GM13977 (cell line): ENCODE measurements around the gene LRRC51.

Experiments
- DNase-seq: peaks from one replicate; pipeline ENCODE4 v3.0.0; 2012; ENCODE audit warnings: low spot score
- in situ Hi-C: fragments of 300-500 bp; cut with MboI; formaldehyde crosslinking; loops from one replicate; pipeline ENCODE4 v1.12.0; 2022; ENCODE audit warnings: low sequenced_read_pairs, low pct_unique_long_range_greater_than_20kb, mixed read lengths, inconsistent platforms; ENCODE audit not compliant: unreplicated experiment
- TF ChIP-seq, protein P1 (sequence below): IDR thresholded peaks from 2 replicates; pipeline ENCODE4 v1.5.1; 2012; ENCODE audit warnings: mild to moderate bottlenecking, control low read depth; ENCODE audit not compliant: insufficient read depth; ENCODE audit errors: extremely low read depth, missing control alignments

Gene LRRC51

DNA sequence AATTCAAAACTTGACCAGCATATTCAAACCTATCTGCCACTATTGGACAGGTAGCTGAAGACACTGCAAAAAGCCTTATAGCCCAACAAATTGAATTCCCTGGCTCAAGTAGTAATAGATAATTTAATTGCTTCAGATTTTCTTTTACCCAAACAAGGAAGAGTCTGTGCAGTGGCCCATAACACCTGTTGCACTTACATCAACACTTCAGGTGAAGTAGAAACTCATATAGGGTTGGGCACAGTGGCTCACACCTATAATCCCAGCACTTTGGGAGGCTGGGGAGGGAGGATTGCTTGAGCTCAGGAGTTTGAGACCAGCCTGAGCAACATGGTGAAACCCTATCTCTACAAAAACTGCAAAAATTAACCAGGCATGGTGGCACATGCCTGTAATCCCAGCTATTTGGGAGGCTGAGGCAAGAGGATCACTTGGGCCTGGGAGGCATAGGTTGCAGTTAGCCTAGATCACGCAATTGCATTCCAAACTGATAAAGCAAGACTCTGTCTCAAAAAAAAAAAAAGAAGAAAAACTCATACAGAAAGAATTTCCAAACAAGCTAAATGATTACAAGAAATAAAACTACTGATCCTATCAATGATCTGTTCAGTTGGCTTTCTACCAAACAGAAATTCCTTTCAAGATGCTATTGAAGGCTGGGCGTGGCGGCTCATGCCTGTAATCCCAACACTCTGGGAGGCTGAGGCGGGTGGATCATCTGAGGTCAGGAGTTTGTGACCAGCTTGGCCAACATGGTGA lies 64.3 kb downstream of the LRRC51 start:
- in situ Hi-C loops = no loop called here
- no peak for DNase-seq

More for the DNA sequence above, 64.3 kb downstream of the LRRC51 start:
- TF ChIP-seq, protein P1, sequence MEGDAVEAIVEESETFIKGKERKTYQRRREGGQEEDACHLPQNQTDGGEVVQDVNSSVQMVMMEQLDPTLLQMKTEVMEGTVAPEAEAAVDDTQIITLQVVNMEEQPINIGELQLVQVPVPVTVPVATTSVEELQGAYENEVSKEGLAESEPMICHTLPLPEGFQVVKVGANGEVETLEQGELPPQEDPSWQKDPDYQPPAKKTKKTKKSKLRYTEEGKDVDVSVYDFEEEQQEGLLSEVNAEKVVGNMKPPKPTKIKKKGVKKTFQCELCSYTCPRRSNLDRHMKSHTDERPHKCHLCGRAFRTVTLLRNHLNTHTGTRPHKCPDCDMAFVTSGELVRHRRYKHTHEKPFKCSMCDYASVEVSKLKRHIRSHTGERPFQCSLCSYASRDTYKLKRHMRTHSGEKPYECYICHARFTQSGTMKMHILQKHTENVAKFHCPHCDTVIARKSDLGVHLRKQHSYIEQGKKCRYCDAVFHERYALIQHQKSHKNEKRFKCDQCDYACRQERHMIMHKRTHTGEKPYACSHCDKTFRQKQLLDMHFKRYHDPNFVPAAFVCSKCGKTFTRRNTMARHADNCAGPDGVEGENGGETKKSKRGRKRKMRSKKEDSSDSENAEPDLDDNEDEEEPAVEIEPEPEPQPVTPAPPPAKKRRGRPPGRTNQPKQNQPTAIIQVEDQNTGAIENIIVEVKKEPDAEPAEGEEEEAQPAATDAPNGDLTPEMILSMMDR = no peak
